DMS79 treated with DMSO at 0.1 percent for 48 hours (cell line): ENCODE data around the gene PPP2R5D.
"Not testable (repeated sequence)": the region's sequence is repeated elsewhere in the genome, so short reads cannot be mapped to it uniquely, and the experiment has no call there.

Experiments
- DNase-seq: peaks from one replicate; lab custom pipeline; 2025; lab: John Stamatoyannopoulos, UW

Gene PPP2R5D

GRCh38 chr6:42996513-42996912 is 12.1 kb downstream of the PPP2R5D start:
- DNase-seq, result no peak

DNA sequence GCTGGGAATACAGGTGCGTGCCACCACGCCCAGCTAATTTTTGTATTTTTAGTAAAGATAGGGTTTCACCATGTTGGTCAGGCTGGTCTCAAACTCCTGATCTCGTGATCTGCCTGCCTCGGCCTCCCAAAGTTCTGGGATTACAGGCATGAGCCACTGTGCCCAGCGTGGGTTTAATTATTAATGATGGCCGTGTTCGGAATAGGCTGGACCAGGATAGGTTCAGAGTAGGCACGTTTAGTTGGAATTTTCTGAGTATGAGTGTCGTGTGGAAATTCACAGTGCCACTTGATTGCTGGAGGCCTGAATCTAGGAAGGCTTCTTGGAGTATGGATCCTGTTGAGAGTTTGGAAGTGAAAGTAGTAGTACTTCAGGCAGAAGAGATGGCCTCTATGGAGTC is 13.8 kb downstream of the PPP2R5D start:
- not testable (repeated sequence) for DNase-seq

DNA sequence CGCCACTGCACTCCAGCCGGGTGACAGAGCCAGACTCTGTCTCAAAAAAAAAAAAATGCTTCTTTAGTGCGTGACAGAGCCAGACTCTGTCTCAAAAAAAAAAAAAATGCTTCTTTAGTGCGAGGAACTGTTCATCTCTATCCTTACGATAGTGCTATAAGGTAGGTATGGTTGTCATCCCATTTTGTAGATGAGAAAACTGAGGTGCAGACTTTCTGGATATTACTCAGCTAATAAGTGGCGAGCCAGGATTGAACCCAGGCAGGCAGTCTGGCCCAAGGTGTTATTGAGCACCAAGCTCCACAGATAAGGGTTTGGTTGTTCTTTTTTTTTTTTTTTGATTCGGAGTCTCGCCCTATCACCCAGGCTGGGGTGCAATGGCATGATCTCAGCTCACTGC is 17.5 kb downstream of the PPP2R5D start:
- DNase-seq, result no peak

GRCh38 chr6:43005844-43006243 is 21.5 kb downstream of the PPP2R5D start:
- no peak for DNase-seq

- DNase-seq, result no peak
These were observed 21.9 kb downstream of the PPP2R5D start for GRCh38 chr6:43006251-43006650.

DNA sequence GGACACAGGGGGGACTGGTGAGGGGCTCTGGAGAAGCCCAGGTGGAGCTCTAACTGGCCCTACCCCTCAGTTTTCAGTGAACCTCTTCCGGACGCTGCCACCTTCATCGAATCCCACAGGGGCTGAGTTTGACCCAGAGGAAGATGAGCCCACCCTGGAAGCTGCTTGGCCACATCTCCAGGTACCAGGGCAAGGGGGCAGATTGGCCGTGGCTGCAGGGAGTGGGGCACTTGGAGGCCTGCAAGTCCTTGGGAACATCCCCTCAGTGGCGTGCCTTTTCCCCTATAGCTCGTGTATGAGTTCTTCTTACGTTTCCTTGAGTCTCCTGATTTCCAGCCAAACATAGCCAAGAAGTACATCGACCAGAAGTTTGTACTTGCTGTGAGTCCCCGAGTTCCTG is 22.8 kb downstream of the PPP2R5D start:
- DNase-seq, result no peak

DNA sequence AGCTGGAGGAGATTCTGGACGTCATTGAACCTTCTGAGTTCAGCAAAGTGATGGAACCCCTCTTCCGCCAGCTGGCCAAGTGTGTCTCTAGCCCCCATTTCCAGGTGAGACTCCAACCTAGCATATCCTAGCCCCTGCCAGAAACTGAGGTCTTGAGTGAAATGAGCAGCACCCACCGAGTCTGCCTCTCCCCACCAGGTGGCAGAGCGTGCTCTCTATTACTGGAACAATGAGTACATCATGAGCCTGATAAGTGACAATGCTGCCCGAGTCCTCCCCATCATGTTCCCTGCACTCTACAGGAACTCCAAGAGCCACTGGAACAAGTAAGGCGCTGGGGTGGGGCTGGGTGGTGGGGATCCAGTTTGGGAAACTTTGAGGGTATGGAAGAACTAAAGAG is 24.8 kb downstream of the PPP2R5D start:
- no peak for DNase-seq

GRCh38 chr6:43011207-43011606 is 26.8 kb downstream of the PPP2R5D start:
- DNase-seq, result no peak

- DNase-seq, result no peak
These were observed 28.0 kb downstream of the PPP2R5D start for GRCh38 chr6:43012364-43012763.

DNA sequence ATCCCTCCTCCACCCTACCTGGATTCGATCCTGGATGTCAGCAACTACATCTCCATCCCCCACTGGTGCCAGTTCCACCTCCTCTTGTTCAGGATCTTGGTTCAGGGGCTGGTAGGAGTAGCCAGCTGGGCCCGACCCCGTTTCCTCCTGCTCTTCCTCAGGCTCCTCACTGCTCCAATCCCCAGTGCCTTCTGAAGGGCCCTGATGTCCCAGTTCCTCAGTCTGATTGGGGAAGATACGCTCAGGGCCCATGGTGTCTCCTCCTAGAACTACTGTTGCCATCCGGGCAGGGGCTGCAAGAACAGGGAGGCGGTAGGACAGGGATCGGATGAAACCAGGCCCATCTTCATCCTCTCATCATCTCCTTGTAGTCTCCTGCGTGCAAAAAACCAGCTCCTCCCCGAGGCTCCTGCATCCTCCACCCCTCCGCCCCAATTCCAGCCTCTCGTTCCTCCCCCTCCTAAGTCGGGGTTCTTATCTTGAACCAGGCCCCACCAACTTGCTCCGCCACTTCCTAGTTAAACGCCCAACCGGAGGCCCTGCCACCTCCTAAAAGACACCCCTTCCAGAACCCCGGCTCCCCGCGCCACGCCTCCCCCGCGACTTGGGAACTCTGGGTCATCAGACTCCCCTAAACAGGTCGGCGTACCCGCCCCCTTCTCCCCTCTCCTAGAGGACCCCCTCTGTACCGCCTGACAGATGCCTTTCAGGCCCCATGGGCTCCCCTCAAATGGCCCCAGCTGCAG is 28.9 kb downstream of the PPP2R5D start:
- DNase-seq, result no peak

DNA sequence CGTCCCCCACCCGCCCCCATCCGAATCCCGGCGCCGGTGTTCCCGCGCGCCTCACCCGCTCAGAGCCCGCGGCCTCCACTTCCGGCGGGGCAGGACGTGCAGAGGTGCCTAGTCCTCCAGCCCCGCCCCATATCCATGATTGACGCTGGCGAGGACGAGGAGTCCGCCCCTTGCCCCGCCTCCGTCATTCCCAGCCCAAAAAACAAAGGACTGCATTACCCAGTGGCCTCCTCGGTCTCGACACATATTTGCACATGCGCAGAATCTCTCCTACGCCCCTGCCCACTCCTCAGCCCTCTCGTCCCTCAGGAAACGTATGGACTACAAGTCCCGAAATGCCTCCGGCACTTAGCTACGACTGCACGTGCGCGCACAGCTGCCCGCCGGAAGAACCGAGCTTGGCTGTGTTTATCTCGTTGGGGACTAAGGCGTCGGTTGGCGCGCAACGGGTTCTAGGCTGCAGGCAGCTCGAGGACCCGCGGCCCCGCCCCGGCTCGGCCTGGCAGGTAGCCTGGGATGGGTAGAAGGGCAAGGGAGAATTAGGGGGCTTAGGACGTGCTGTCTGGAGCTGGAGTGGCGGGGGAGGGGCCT is 29.6 kb downstream of the PPP2R5D start, which contains the start of the genes KLHDC3 and MEA1:
KLHDC3 (plus strand) TSS at position 407 of the 591 bp plus-strand sequence. CDS start 2,944 bp downstream, outside the sequence.
MEA1 (minus strand) TSS at position 104 of the 591 bp plus-strand sequence. CDS start 133 bp downstream, outside the sequence.
- peak; percentile 99 for DNase-seq

DNA sequence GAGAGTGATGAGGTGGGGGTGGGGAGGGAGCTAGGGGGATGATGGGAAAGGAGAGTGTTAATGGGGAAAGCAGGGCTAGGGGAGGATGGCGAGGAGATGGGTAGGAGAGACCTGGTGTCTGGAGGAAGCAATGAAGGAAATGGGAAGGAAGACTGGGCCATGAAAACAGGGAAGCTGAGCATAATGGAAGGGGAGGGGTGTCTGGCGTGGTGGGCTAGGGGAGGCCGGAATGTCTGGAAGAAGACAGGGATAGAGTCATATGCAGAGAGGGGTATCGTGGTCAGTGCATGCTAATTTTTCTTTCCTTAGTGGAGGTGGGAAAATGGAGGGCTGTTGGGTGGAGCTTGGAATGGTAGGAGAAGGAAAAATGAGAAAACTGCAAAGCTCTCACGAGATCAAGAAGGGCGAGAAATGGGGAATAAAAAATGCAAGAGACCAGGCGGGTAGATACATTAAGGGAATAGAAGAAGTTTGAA is 30.1 kb downstream of the PPP2R5D start:
- DNase-seq, result peak; percentile 41

GRCh38 chr6:43016176-43016942 is 32.0 kb downstream of the PPP2R5D start:
- no peak for DNase-seq

DNA sequence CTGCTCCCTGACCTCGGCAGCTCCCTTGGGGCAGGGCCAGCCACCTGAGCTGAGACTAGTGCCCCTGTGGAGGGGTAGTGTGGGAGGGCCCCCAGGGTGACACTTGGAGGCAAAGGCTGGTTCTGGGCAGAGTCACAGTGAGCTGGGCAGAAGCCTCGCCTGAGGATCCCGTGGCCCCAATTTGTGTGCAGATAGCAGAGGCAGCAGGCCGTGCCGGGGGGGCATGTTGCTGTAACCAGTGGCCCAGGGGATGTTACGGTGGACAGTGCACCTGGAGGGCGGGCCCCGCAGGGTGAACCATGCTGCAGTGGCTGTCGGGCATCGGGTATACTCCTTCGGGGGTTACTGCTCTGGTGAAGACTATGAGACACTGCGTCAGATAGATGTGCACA is 32.6 kb downstream of the PPP2R5D start:
- no peak for DNase-seq

- DNase-seq, result no peak
These were observed 34.8 kb downstream of the PPP2R5D start for GRCh38 chr6:43019152-43019551.

- DNase-seq, result no peak
These were observed 35.8 kb downstream of the PPP2R5D start for GRCh38 chr6:43020052-43020705.

GRCh38 chr6:43020847-43021246 is 36.5 kb downstream of the PPP2R5D start:
- DNase-seq, result no peak

GRCh38 chr6:43021270-43022047 is 37.1 kb downstream of the PPP2R5D start, which contains the start of gene RRP36:
Gene RRP36 (plus strand): TSS chr6:43021623. CDS start chr6:43021655, 32 bp downstream.
- DNase-seq, result peak; percentile 71

- DNase-seq, result no peak
These were observed 40.1 kb downstream of the PPP2R5D start for GRCh38 chr6:43024436-43024835.

- DNase-seq, result no peak
These were observed 42.0 kb downstream of the PPP2R5D start for GRCh38 chr6:43026365-43026764.

DNA sequence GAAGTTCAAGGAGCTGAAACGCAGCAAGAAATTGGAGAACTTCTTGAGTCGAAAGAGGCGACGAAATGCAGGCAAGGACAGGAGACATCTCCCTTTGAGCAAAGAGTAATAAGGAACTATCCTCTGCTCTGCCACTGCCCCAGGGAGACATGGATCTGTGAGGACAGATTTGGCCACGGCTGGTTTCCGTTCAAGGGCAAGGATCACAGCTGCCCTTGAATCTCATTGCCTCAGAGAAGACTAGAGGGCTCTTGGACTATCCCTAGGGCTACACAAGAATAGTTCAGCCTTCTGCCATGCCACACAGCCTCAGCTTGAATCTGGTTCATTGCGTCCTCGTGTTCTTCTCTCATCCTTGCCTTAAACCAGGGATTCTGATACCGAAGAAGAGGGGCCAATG is 44.8 kb downstream of the PPP2R5D start:
- DNase-seq, result no peak
